ENCODE results near the gene HAUS5.

DNA sequence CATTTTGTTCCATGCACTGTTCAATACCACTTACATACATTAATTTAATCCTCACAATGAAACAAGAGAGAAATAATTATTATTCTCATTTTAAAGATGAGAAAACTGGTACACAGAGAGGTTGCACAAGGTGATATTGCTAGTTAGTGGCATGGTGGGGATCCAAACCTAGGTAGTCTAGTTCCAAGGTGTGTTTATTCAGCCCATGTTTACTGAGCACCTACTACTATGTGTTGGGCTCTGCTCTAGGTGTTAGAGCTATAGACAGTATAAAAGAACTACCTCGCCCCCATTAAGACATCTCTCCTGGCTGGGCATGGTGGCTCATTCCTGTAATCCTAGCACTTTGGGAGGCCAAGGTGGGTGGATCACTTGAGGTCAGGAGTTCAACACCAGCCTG lies 29.8 kb upstream of the HAUS5 start:
- no peak for TF ChIP-seq POLR2A (IDR thresholded peaks at IDR 0.05)
- TF ChIP-seq, protein P1, sequence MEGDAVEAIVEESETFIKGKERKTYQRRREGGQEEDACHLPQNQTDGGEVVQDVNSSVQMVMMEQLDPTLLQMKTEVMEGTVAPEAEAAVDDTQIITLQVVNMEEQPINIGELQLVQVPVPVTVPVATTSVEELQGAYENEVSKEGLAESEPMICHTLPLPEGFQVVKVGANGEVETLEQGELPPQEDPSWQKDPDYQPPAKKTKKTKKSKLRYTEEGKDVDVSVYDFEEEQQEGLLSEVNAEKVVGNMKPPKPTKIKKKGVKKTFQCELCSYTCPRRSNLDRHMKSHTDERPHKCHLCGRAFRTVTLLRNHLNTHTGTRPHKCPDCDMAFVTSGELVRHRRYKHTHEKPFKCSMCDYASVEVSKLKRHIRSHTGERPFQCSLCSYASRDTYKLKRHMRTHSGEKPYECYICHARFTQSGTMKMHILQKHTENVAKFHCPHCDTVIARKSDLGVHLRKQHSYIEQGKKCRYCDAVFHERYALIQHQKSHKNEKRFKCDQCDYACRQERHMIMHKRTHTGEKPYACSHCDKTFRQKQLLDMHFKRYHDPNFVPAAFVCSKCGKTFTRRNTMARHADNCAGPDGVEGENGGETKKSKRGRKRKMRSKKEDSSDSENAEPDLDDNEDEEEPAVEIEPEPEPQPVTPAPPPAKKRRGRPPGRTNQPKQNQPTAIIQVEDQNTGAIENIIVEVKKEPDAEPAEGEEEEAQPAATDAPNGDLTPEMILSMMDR (IDR thresholded peaks at IDR 0.05), result no peak

All from thyroid gland (tissue), 4 donors.